Karpas-422 (cell line): Measurements from ENCODE around the gene AGPAT3. TPM values are rescaled to one million over a fixed set of nuclear protein-coding genes. Genes with fewer than 3 reads are reported as not detected.
"Not testable (repeated sequence)": the region's sequence is repeated elsewhere in the genome, so short reads cannot be mapped to it uniquely, and the experiment has no call there.

Source experiments
- DNase-seq: peaks from one replicate; pipeline ENCODE4 v3.0.0-alpha.2; 2015
- H2AFZ ChIP-seq: fragments of 200-600 bp; sonication (generic); 2 replicates; pipeline ENCODE4 v1.6.1; 2014; ENCODE audit warnings: antibody characterized with exemption, low read length, mixed read lengths
- H3K27ac ChIP-seq: fragments of 200-600 bp; sonication (generic); 2 replicates; pipeline ENCODE4 v1.5.1; 2014; ENCODE audit warnings: mild to moderate bottlenecking, low read length, moderate library complexity
- H3K27me3 ChIP-seq: fragments of 200-600 bp; sonication (generic); 2 replicates; pipeline ENCODE4 v1.6.1; 2014; ENCODE audit warnings: low read length, mixed read lengths
- H3K36me3 ChIP-seq: fragments of 200-600 bp; sonication (generic); 2 replicates; pipeline ENCODE4 v1.6.1; 2014; ENCODE audit warnings: low read length, mixed read lengths; ENCODE audit not compliant: insufficient read depth
- H3K4me1 ChIP-seq: fragments of 200-600 bp; sonication (generic); 2 replicates; pipeline ENCODE4 v1.6.1; 2014; ENCODE audit warnings: mild to moderate bottlenecking, low read length, mixed read lengths
- H3K4me2 ChIP-seq: fragments of 200-600 bp; sonication (generic); 2 replicates; pipeline ENCODE4 v1.6.1; 2014; ENCODE audit warnings: low read length, low read depth, mild to moderate bottlenecking; ENCODE audit not compliant: poor library complexity, severe bottlenecking
- H3K4me3 ChIP-seq: fragments of 200-600 bp; sonication (generic); 2 replicates; pipeline ENCODE4 v1.5.1; 2014; ENCODE audit warnings: mild to moderate bottlenecking, antibody characterized with exemption, low read length, mixed read lengths
- H3K79me2 ChIP-seq: fragments of 200-600 bp; sonication (generic); 2 replicates; pipeline ENCODE4 v1.6.1; 2014; ENCODE audit warnings: mild to moderate bottlenecking, low read length, mixed read lengths
- H3K9ac ChIP-seq: fragments of 200-600 bp; sonication (generic); 2 replicates; pipeline ENCODE4 v1.6.0; 2014; ENCODE audit warnings: low read length
- H3K9me2 ChIP-seq: fragments of 200-600 bp; sonication (generic), shearing (Covaris generic); replicated peaks from 2 replicates; pipeline ENCODE4 v1.6.0; 2014; ENCODE audit warnings: mild to moderate bottlenecking, low read length, moderate library complexity; ENCODE audit not compliant: insufficient read depth
- H3K9me3 ChIP-seq: fragments of 300-700, 200-600 bp; sonication (generic); 2 replicates; pipeline ENCODE4 v1.6.1; 2014; ENCODE audit warnings: low read length, mixed read lengths
- H4K20me1 ChIP-seq: fragments of 200-600 bp; sonication (generic); 2 replicates; pipeline ENCODE4 v1.6.1; 2014; ENCODE audit warnings: mild to moderate bottlenecking, antibody characterized with exemption, low read length, low read depth; ENCODE audit not compliant: insufficient read depth
- total RNA-seq: library from RNA; depleted of rRNA; stranded (reverse); fragments of >200 nt; shearing (Covaris generic); gene quantifications from 2 replicates; pipeline ENCODE4 v1.2.3, GENCODE V29; 2014; ENCODE audit warnings: low replicate concordance

The AGPAT3 gene
- total RNA-seq, 1 experiment from 2014 or later = 29.0 TPM

GRCh38 chr21:43842742-43843141, 22.3 kb upstream of the AGPAT3 start:
- Histone ChIP-seq H3K9me2 (no peaks in the 10 kb centered on the region), H4K20me1 (no peaks in the 10 kb centered on the region), H3K27me3 (no peaks in the 10 kb centered on the region), H2AFZ (peak overlapping the region; percentile 92; the same call in 1 of the 2 replicates), H3K36me3 (no peaks in the 10 kb centered on the region), H3K4me1 (peaks cover 4% of the 10 kb centered on the region), H3K79me2 (no peaks in the 10 kb centered on the region), H3K4me3 (peak overlapping the region; percentile 39; the same call in 1 of the 2 replicates), H3K9ac (peak overlapping the region; percentile 55), H3K4me2 (peak overlapping the region; percentile 69), H3K27ac (no peak overlapping the region), H3K9me3 (no peaks in the 10 kb centered on the region)
- peak; percentile 59 for DNase-seq

- not testable (repeated sequence) for H3K9me2 ChIP-seq, H3K9ac ChIP-seq, H3K27me3 ChIP-seq, H3K79me2 ChIP-seq, H4K20me1 ChIP-seq, H3K9me3 ChIP-seq, H3K36me3 ChIP-seq, H3K4me2 ChIP-seq, H3K4me1 ChIP-seq, H3K4me3 ChIP-seq, H2AFZ ChIP-seq, DNase-seq, H3K27ac ChIP-seq
Measured at GRCh38 chr21:43844906-43845305, 20.1 kb upstream of the AGPAT3 start.

GRCh38 chr21:43845386-43845785, 19.6 kb upstream of the AGPAT3 start:
- Histone ChIP-seq H3K79me2 (no peaks in the 10 kb centered on the region), H4K20me1 (no peaks in the 10 kb centered on the region), H3K9me3 (no peaks in the 10 kb centered on the region), H3K27me3 (no peaks in the 10 kb centered on the region), H3K9me2 (no peaks in the 10 kb centered on the region), H3K4me3 (no peak overlapping the region), H2AFZ (no peak overlapping the region), H3K27ac (no peak overlapping the region), H3K4me1 (peaks cover 4% of the 10 kb centered on the region), H3K9ac (no peak overlapping the region), H3K4me2 (no peak overlapping the region), H3K36me3 (no peaks in the 10 kb centered on the region)
- DNase-seq = no peak

DNA sequence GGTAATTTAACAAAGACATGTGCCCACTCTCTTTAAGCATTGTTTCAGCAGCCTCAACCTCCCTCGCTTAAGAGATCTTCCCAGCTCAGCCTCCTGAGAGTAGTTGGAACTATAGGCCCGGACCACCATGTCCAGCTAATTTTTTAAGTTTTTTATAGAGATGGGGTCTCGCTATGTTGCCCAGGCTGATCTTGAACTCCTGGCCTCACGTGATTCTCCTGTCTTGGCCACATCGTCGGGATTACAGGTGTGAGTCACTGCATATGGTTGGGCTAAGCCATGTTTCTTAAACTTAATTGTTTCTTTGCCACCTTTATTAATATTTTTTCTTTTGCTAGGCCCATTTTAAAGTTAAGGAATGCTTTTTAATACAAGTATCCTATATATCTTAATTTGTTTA, 18.6 kb upstream of the AGPAT3 start:
- no peak overlapping the region for H3K9ac ChIP-seq
- H3K9me2 ChIP-seq = no peaks in the 10 kb centered on the region
- H3K27me3 ChIP-seq = no peaks in the 10 kb centered on the region; the same call in 1 of the 2 replicates
- H3K4me2 ChIP-seq = no peak overlapping the region
- H2AFZ ChIP-seq = no peak overlapping the region
- H3K9me3 ChIP-seq = no peaks in the 10 kb centered on the region
- DNase-seq = no peak
- no peak overlapping the region for H3K4me3 ChIP-seq
- no peaks in the 10 kb centered on the region for H4K20me1 ChIP-seq
- H3K4me1 ChIP-seq = peaks cover 4% of the 10 kb centered on the region
- no peaks in the 10 kb centered on the region for H3K36me3 ChIP-seq
- H3K79me2 ChIP-seq = no peaks in the 10 kb centered on the region
- no peak overlapping the region for H3K27ac ChIP-seq

DNA sequence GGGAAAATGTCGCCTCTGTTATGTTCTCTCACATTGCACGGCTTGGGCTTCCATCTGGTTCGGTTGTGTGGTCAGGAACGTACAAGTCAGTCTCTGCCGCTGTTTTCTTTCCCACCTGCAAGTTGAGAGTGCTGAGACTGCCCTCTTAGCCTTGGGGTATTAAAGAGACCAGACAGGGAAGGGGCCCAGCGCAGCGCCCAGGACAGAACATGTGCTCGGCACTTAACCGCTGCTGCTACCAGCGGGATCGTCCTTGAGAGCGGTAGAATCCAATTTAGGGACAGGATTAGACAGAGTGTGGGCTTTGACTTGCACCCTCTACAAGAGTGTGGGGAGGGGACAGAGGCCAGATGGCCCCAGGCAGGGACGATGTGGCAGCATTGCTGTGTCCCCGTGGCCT, 17.7 kb upstream of the AGPAT3 start:
- Histone ChIP-seq H3K9me3 (no peaks in the 10 kb centered on the region), H3K4me2 (no peak overlapping the region), H3K9ac (no peak overlapping the region), H3K9me2 (no peaks in the 10 kb centered on the region), H3K79me2 (no peaks in the 10 kb centered on the region), H4K20me1 (no peaks in the 10 kb centered on the region), H3K27ac (no peak overlapping the region), H3K27me3 (no peaks in the 10 kb centered on the region; the same call in 1 of the 2 replicates), H3K4me3 (no peak overlapping the region), H2AFZ (no peak overlapping the region), H3K4me1 (peaks cover 4% of the 10 kb centered on the region), H3K36me3 (no peaks in the 10 kb centered on the region)
- DNase-seq = no peak

DNA sequence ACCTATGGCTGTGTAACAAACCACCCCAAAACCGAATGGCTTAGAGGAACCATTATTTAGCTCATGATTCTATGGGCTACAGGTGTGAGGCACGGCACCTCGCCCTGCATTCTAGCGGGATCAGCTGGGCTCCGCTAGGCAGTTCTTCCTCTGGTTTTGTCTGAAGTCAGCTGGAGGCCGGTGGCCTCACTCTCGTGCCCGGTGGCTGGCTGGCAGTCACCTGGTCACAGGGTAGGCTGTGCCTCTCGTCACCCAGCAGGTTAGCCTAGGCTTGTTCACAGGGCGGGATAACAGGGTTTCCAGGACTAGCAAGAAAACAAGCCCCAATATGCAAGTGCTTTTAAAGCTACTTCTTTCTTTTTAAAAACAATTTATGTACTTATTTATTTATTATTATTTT, 16.3 kb upstream of the AGPAT3 start:
- H3K4me1 ChIP-seq = no peaks in the 10 kb centered on the region

DNA sequence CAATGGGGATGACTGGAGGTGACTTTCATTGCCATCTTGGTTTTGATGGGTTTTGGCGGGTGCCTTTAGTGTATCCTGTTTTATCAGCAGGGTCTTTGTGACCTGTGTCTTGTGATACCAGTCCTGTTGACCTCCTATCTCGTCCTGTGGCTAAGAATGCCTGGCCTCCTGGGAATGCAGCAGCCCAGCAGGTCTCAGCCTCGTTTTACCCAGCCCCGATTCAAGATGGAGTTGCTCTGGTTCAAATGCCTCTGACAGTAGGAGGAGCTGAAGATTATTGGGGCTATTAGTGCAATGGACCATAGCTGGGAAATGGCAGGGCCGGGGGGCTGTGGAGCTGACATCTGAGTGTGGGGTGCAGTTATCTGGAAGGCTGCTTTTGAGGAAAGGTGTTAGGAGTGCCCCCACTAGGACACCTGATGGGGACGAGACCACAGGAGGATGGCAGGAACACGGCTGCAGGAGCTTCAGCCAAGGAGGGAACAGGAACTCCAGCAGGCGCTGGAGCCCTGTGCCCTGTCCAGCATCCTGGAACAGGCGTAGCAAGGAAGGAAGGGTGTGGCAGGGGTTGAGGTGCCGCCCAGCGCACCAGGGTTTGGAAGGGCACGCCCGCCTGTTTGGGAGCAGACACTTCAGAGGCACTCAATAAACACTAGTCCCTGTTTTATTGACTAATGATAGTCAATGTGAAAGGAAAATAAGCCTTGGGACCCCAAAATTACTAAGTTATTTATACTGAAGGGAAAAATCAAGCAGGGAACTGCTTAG, 15.3 kb upstream of the AGPAT3 start:
- H3K79me2 ChIP-seq = no peaks in the 10 kb centered on the region
- no peaks in the 10 kb centered on the region for H4K20me1 ChIP-seq
- no peak for DNase-seq
- H3K9me2 ChIP-seq = no peaks in the 10 kb centered on the region
- no peak overlapping the region for H3K27ac ChIP-seq
- no peaks in the 10 kb centered on the region; the same call in 1 of the 2 replicates for H3K27me3 ChIP-seq
- H3K9me3 ChIP-seq = no peaks in the 10 kb centered on the region
- H3K9ac ChIP-seq = no peak overlapping the region
- peaks cover 2% of the 10 kb centered on the region; the same call in 1 of the 2 replicates for H3K4me1 ChIP-seq
- H3K4me3 ChIP-seq = no peak overlapping the region
- no peaks in the 10 kb centered on the region for H3K36me3 ChIP-seq
- no peak overlapping the region for H2AFZ ChIP-seq
- no peak overlapping the region for H3K4me2 ChIP-seq

More for the DNA sequence above, 16.3 kb upstream of the AGPAT3 start:
- H3K27ac ChIP-seq = no peak overlapping the region
- no peaks in the 10 kb centered on the region for H3K9me2 ChIP-seq
- no peaks in the 10 kb centered on the region for H3K79me2 ChIP-seq
- no peak overlapping the region for H3K4me3 ChIP-seq
- no peaks in the 10 kb centered on the region; the same call in 1 of the 2 replicates for H3K27me3 ChIP-seq
- no peak for DNase-seq
- no peak overlapping the region for H3K9ac ChIP-seq
- H3K9me3 ChIP-seq = no peaks in the 10 kb centered on the region
- H3K36me3 ChIP-seq = no peaks in the 10 kb centered on the region
- H3K4me2 ChIP-seq = no peak overlapping the region
- no peaks in the 10 kb centered on the region for H4K20me1 ChIP-seq
- H2AFZ ChIP-seq = no peak overlapping the region

DNA sequence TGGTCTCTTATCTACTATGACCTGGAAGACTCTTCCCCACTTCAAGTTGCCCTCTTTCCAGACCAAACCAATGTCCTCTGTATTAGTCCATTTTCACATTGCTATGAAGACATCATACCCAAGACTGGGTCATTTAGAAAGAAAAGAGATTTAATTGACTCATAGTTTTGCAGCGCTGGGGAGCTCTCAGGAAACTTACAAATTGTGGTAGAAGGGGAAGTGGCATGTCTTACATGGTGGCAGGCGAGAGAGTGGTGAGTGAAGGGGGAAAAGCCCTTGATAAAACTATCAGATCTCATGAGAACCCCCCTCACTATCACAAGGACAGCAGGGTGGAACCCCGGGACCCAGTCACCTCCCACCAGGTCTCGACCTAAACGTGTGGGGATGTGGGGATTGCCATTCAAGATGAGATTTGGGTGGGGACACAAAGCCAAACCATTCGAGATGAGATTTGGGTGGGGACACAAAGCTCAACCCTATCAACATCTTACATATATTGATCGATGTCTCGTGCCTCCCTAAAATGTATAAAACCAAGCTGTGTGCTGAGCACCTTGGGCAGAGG, 14.2 kb upstream of the AGPAT3 start:
- Histone ChIP-seq H3K4me2 (no peak overlapping the region), H3K9ac (no peak overlapping the region), H3K27me3 (no peaks in the 10 kb centered on the region; the same call in 1 of the 2 replicates), H3K9me2 (no peaks in the 10 kb centered on the region), H3K79me2 (no peaks in the 10 kb centered on the region), H3K9me3 (no peaks in the 10 kb centered on the region), H3K36me3 (no peaks in the 10 kb centered on the region), H3K4me3 (no peak overlapping the region), H4K20me1 (no peaks in the 10 kb centered on the region), H3K27ac (no peak overlapping the region), H3K4me1 (peaks cover 5% of the 10 kb centered on the region; the same call in 1 of the 2 replicates), H2AFZ (no peak overlapping the region)
- DNase-seq = no peak
